Vagina (tissue), 2 donors: ENCODE results near the gene INTS6.

Experiments
- CTCF ChIP-seq, 3 experiments: fragments of 450-650 bp in 2 of 3; fragments of 200-600 bp in 1 of 3; sonication (generic) in 1 of 3; IDR thresholded peaks; one replicate each; pipeline ENCODE4 v1.5.1; 2017 to 2019; ENCODE audit warnings: antibody characterized with exemption in 3 of 3, mild to moderate bottlenecking in 2 of 3, moderate library complexity in 2 of 3
- POLR2A ChIP-seq, 2 donors: fragments of 450-650 bp; IDR thresholded peaks; one replicate each; pipeline ENCODE4 v1.6.1; 2017; ENCODE audit warnings: antibody characterized with exemption in 2 of 2, mild to moderate bottlenecking in 2 of 2, moderate library complexity in 2 of 2

GRCh38 chr13:51397262-51397941 is 55.4 kb downstream of the INTS6 start:
- no peak for TF ChIP-seq CTCF (IDR thresholded peaks at IDR 0.05)
- TF ChIP-seq POLR2A (IDR thresholded peaks at IDR 0.05), result no peak
